ENCODE measurements around the gene KDM4C. TPM values are rescaled to one million over a fixed set of nuclear protein-coding genes. Genes with fewer than 3 reads are reported as not detected.
A peak's percentile ranks its signal among the peaks of the same experiment; 100 is the strongest.

The KDM4C gene
- total and polyA plus RNA-seq, 11 donors, result 4.4 to 19.9 (median 13.3) TPM

GRCh38 chr9:7154650-7155049 lies 396.9 kb downstream of the KDM4C start:
- TF ChIP-seq CTCF (IDR thresholded peaks at IDR 0.05), result no peak
- TF ChIP-seq POLR2A (IDR thresholded peaks at IDR 0.05), result no peak
- DNase-seq (no peak), ATAC-seq (peak in 2 of 4 donors; percentile 20 to 34)
- Histone ChIP-seq H3K36me3 (no peaks in the 10 kb centered on the region), H3K9me3 (peaks cover 0 to 6% (median 0%) of the 10 kb centered on the region in 12 donors), H3K27ac (no peak overlapping the region), H3K4me1 (peaks cover 0 to 26% (median 6%) of the 10 kb centered on the region in 12 donors), H3K27me3 (no peaks in the 10 kb centered on the region), H3K4me3 (no peak overlapping the region)
- intact Hi-C loops (cut with DNase I), result no loop called here
- 46 to 63% (median 59%) methylated on average over 4 of the region's 4 CpGs for WGBS, 4 donors

- TF ChIP-seq CTCF (IDR thresholded peaks at IDR 0.05), result peak in 1 of 12 donors; percentile 19
- TF ChIP-seq POLR2A (IDR thresholded peaks at IDR 0.05), result no peak
- Histone ChIP-seq H3K27ac (no peak overlapping the region), H3K4me3 (no peak overlapping the region), H3K4me1 (peaks cover 0 to 18% (median 0%) of the 10 kb centered on the region in 12 donors), H3K36me3 (peaks cover 0 to 22% (median 9%) of the 10 kb centered on the region in 9 donors), H3K9me3 (no peaks in the 10 kb centered on the region), H3K27me3 (no peaks in the 10 kb centered on the region)
- DNase-seq, result no peak
- intact Hi-C loops (cut with DNase I), result loop anchor here in 2 of 10 donors (5.0 kb wide), 2 partner anchors 49 to 74 kb away; no protein-coding TSS in a partner anchor
- 25 to 42% (median 32%) methylated on average over 1 to 2 of the region's 2 CpGs for WGBS, 4 donors
- ATAC-seq, result peak in 1 of 4 donors; percentile 63
Measured at GRCh38 chr9:7161469-7161868, 403.7 kb downstream of the KDM4C start.

GRCh38 chr9:7163932-7164331 lies 406.2 kb downstream of the KDM4C start:
- Histone ChIP-seq H3K4me1 (peaks cover 0 to 18% (median 0%) of the 10 kb centered on the region in 12 donors), H3K4me3 (no peak overlapping the region), H3K27ac (no peak overlapping the region), H3K9me3 (no peaks in the 10 kb centered on the region), H3K36me3 (peaks cover 0 to 33% (median 9%) of the 10 kb centered on the region in 9 donors), H3K27me3 (no peaks in the 10 kb centered on the region)
- TF ChIP-seq POLR2A (IDR thresholded peaks at IDR 0.05), result no peak
- no peak for TF ChIP-seq CTCF (IDR thresholded peaks at IDR 0.05)
- 5 to 64% (median 49%) methylated on average over 1 of the region's 1 CpG for WGBS, 4 donors
- no peak for DNase-seq
- intact Hi-C loops (cut with DNase I), result loop anchor here in 2 of 10 donors (5.0 kb wide), 2 partner anchors 52 to 77 kb away; no protein-coding TSS in a partner anchor
- no peak for ATAC-seq

GRCh38 chr9:7164440-7165330 lies 406.9 kb downstream of the KDM4C start:
- Histone ChIP-seq H3K36me3 (peaks cover 0 to 36% (median 9%) of the 10 kb centered on the region in 9 donors), H3K9me3 (no peaks in the 10 kb centered on the region), H3K27ac (no peak overlapping the region), H3K27me3 (no peaks in the 10 kb centered on the region), H3K4me1 (peaks cover 0 to 18% (median 0%) of the 10 kb centered on the region in 12 donors), H3K4me3 (no peak overlapping the region)
- TF ChIP-seq POLR2A (IDR thresholded peaks at IDR 0.05) (no peak), CTCF (IDR thresholded peaks at IDR 0.05) (no peak)
- ATAC-seq, result no peak
- no peak for DNase-seq
- WGBS, 4 donors, result 78 to 89% (median 84%) methylated on average over 13 of the region's 13 CpGs
- intact Hi-C loops (cut with DNase I), result loop anchor here in 2 of 10 donors (5.0 kb wide), 2 partner anchors 52 to 77 kb away; no protein-coding TSS in a partner anchor

Data from heart left ventricle (tissue), 16 donors.